Inferior parietal cortex (tissue), 1 donor: ENCODE results near the gene CTSK.
"Not testable (repeated sequence)": the region's sequence is repeated elsewhere in the genome, so short reads cannot be mapped to it uniquely, and the experiment has no call there.

ENCODE experiments used
- DNase-seq: peaks from one replicate; pipeline ENCODE4 v3.0.0-alpha.2; 2016; ENCODE audit errors: extremely low spot score

CTSK gene

GRCh38 chr1:150808121-150808520, at the start of gene CTSK:
Gene CTSK, minus strand, starts transcription at chr1:150808260. Its CDS starts 1,455 bp downstream, at chr1:150806805.
- peak; percentile 15 for DNase-seq

- DNase-seq: not testable (repeated sequence)
Observed at GRCh38 chr1:150852734-150853133, 44.7 kb upstream of the CTSK start.

GRCh38 chr1:150850801-150851362, 42.8 kb upstream of the CTSK start:
- DNase-seq: not testable (repeated sequence)

- DNase-seq: no peak
Observed at GRCh38 chr1:150846473-150847146, 38.5 kb upstream of the CTSK start.

GRCh38 chr1:150843474-150843873, 35.4 kb upstream of the CTSK start:
- DNase-seq: no peak

GRCh38 chr1:150842964-150843363, 34.9 kb upstream of the CTSK start:
- no peak for DNase-seq

GRCh38 chr1:150842343-150842742, 34.3 kb upstream of the CTSK start:
- DNase-seq: no peak

- DNase-seq: no peak
Observed at GRCh38 chr1:150841626-150842025, 33.6 kb upstream of the CTSK start.

GRCh38 chr1:150840850-150841249, 32.8 kb upstream of the CTSK start:
- DNase-seq: not testable (repeated sequence)

- no peak for DNase-seq
Observed at GRCh38 chr1:150836129-150836773, 28.2 kb upstream of the CTSK start.

- not testable (repeated sequence) for DNase-seq
Observed at GRCh38 chr1:150833961-150834360, 25.9 kb upstream of the CTSK start.

GRCh38 chr1:150832597-150832996, 24.5 kb upstream of the CTSK start:
- DNase-seq: no peak

GRCh38 chr1:150829751-150830150, 21.7 kb upstream of the CTSK start:
- no peak for DNase-seq

GRCh38 chr1:150826299-150826698, 18.2 kb upstream of the CTSK start:
- no peak for DNase-seq

GRCh38 chr1:150820730-150821512, 12.9 kb upstream of the CTSK start:
- peak; percentile 7 for DNase-seq

GRCh38 chr1:150815871-150816270, 7.8 kb upstream of the CTSK start:
- DNase-seq: no peak

- no peak for DNase-seq
Observed at GRCh38 chr1:150813028-150813707, 5.1 kb upstream of the CTSK start.

GRCh38 chr1:150810958-150811659, 3.0 kb upstream of the CTSK start:
- DNase-seq: no peak

GRCh38 chr1:150809651-150810050, 1.6 kb upstream of the CTSK start:
- no peak for DNase-seq

GRCh38 chr1:150808846-150809245, 786 bp upstream of the CTSK start:
- peak; percentile 11 for DNase-seq
